Glutamatergic neuron (in vitro differentiated cells): Measurements from ENCODE around the gene ILK. TPM values are rescaled to one million over a fixed set of nuclear protein-coding genes. Genes with fewer than 3 reads are reported as not detected.

Source experiments
- DNase-seq: peaks from one replicate; pipeline ENCODE4 v3.0.0; 2022
- H3K27ac Mint-ChIP-seq: one replicate; pipeline ENCODE4 v1.8.0; 2020; ENCODE audit warnings: mild to moderate bottlenecking, mixed read lengths, inconsistent platforms; ENCODE audit not compliant: unreplicated experiment
- H3K27me3 Mint-ChIP-seq: one replicate; pipeline ENCODE4 v1.8.0; 2020; ENCODE audit warnings: mild to moderate bottlenecking, moderate library complexity, mixed read lengths, inconsistent platforms; ENCODE audit not compliant: unreplicated experiment
- H3K36me3 Mint-ChIP-seq: one replicate; pipeline ENCODE4 v1.8.0; 2020; ENCODE audit warnings: mild to moderate bottlenecking, mixed read lengths, inconsistent platforms; ENCODE audit not compliant: unreplicated experiment
- H3K4me1 Mint-ChIP-seq: one replicate; pipeline ENCODE4 v1.8.0; 2020; ENCODE audit warnings: mild to moderate bottlenecking, low read depth, mixed read lengths, inconsistent platforms; ENCODE audit not compliant: unreplicated experiment
- H3K4me3 Mint-ChIP-seq: one replicate; pipeline ENCODE4 v1.8.0; 2020; ENCODE audit warnings: mild to moderate bottlenecking, mixed read lengths, inconsistent platforms; ENCODE audit not compliant: unreplicated experiment
- H3K9me3 Mint-ChIP-seq: one replicate; pipeline ENCODE4 v1.8.0; 2020; ENCODE audit warnings: mild to moderate bottlenecking, moderate library complexity, mixed read lengths, inconsistent platforms; ENCODE audit not compliant: unreplicated experiment
- CTCF ChIP-seq: fragments of 200-600 bp; sonication (generic); IDR thresholded peaks from one replicate; pipeline ENCODE4 v1.5.0; 2021; ENCODE audit not compliant: partially characterized antibody, unreplicated experiment
- total RNA-seq: library from RNA; stranded (reverse); fragmentation: NEBNext Ultra II Directional; extraction: Animal tissue kit (Norgen Biotek cat#: 25700); gene quantifications from one replicate; pipeline ENCODE4 v1.2.1, GENCODE V29; 2021; ENCODE audit not compliant: unreplicated experiment

ILK gene
- total RNA-seq, 1 donor from 2014 or later, result 168 TPM

DNA sequence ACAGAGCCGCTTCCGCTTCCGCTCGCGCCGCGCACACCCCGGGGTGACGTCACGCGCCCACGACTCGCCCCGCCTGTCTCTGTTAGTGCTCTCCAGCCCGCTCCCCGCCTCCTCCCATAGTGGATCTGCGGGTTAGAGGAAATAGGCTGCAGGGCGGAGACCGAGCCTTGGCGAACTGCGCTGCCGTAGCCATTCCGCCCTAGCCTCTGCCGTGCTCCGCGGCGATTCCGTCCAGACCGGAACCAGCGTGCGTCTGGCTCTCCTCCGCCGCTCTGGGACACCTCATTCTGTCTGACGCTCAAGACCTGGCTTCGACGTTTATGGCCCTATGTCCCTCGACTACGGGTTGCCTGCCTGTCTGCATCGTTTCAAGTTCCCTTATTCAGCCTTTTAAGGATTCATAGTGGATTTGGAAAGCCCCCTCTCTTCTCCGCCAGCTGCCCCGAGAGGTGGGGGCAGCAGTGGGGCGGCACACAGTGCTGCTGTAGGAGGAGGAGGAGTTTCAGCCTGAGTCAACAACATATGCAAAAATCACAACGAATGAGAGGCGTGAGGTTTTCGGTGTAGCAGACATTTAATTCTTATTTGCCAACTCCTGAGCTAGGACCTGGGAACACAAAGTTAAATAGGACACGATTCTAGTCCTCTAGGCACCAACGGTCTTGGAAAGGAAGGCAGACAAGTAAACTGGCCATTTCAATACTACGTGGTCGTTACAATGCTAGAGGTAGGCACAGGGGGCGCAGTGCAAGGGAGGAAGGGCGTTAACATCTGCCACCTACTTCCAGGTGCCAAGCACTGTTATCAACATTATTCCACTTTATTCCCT, 8.9 kb downstream of the ILK start, which contains the start of gene TAF10:
Gene TAF10 (minus strand): TSS at position 4 of the 829 bp plus-strand sequence. CDS start 27 bp downstream, outside the sequence.
- peaks cover 4% of the 10 kb centered on the region for H3K9me3 Mint-ChIP-seq
- H3K4me1 Mint-ChIP-seq, result peaks cover 3% of the 10 kb centered on the region
- peak within 1 kb of the TSS; percentile 92 for H3K27ac Mint-ChIP-seq
- H3K36me3 Mint-ChIP-seq, result no peaks in the 10 kb centered on the region
- peak; percentile 75 for TF ChIP-seq CTCF
- peak within 1 kb of the TSS; percentile 93 for H3K4me3 Mint-ChIP-seq
- H3K27me3 Mint-ChIP-seq, result peaks cover 11% of the 10 kb centered on the region
- DNase-seq, result peak; percentile 97

- peaks cover 11% of the 10 kb centered on the region for H3K27me3 Mint-ChIP-seq
- H3K4me3 Mint-ChIP-seq, result no peak overlapping the region
- H3K36me3 Mint-ChIP-seq, result no peaks in the 10 kb centered on the region
- no peak for DNase-seq
- H3K4me1 Mint-ChIP-seq, result no peaks in the 10 kb centered on the region
- no peak overlapping the region for H3K27ac Mint-ChIP-seq
- peaks cover 4% of the 10 kb centered on the region for H3K9me3 Mint-ChIP-seq
- no peak for TF ChIP-seq CTCF
These were observed 9.9 kb downstream of the ILK start for GRCh38 chr11:6613496-6613895.

GRCh38 chr11:6614446-6614845, 10.9 kb downstream of the ILK start:
- Mint-ChIP-seq H3K27ac (no peak overlapping the region), H3K4me1 (no peaks in the 10 kb centered on the region), H3K36me3 (no peaks in the 10 kb centered on the region), H3K4me3 (no peak overlapping the region), H3K27me3 (peaks cover 9% of the 10 kb centered on the region), H3K9me3 (peaks cover 4% of the 10 kb centered on the region)
- no peak for DNase-seq
- TF ChIP-seq CTCF, result no peak

GRCh38 chr11:6615046-6615445, 11.5 kb downstream of the ILK start:
- Mint-ChIP-seq H3K36me3 (no peaks in the 10 kb centered on the region), H3K27ac (no peak overlapping the region), H3K4me3 (no peak overlapping the region), H3K9me3 (peaks cover 4% of the 10 kb centered on the region), H3K4me1 (no peaks in the 10 kb centered on the region), H3K27me3 (peaks cover 8% of the 10 kb centered on the region)
- no peak for DNase-seq
- no peak for TF ChIP-seq CTCF

DNA sequence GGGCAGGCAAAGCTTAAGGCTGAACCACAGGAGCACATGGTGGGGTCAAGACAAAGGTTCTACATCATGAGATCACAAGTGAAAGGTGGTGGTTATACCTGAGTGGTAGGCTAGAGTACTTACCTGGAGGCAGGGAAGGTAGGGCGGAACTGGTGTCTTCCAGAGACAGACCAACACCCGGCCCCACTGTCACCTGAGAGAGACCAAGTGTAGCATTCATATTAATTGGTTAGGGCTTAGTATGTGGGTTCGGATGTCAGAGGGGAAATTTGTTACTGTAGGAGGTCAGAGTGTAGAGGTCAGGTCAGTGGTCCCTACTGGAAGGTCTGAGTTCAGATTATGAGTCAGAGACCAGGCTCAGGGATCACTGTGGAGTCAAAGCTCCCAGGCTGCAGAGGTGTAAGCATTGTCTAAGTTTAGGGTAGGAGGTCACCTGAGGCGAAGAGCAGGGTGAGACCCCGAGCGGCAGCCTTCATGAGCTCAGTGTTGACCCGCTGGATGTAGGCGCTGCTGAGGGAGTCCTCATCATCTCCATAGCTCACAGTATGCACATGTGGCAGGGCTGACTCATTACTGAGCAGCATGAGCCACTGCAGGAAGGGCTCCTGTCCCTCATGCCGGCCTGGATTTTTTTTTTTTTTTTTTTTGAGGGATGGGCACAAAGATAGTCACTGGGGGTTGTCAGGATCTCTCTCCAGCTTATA, 12.5 kb downstream of the ILK start:
- Mint-ChIP-seq H3K9me3 (peaks cover 4% of the 10 kb centered on the region), H3K4me3 (no peak overlapping the region), H3K36me3 (no peaks in the 10 kb centered on the region), H3K27me3 (peaks cover 7% of the 10 kb centered on the region), H3K4me1 (no peaks in the 10 kb centered on the region), H3K27ac (no peak overlapping the region)
- no peak for TF ChIP-seq CTCF
- DNase-seq, result no peak
